H1 (cell line): ENCODE results near the gene PRSS12.

Source experiments
- CHD1 ChIP-seq: IDR thresholded peaks from 2 replicates; pipeline ENCODE4 v1.6.1; 2012; ENCODE audit warnings: low read depth, low read length, improper control_type of control experiment
- CHD2 ChIP-seq: IDR thresholded peaks from 2 replicates; pipeline ENCODE4 v1.6.1; 2012; ENCODE audit warnings: low read length, improper control_type of control experiment
- CTBP2 ChIP-seq: IDR thresholded peaks from 2 replicates; pipeline ENCODE4 v1.7.0; 2011; ENCODE audit warnings: borderline replicate concordance, mild to moderate bottlenecking, moderate library complexity, mixed read lengths, low read length; ENCODE audit not compliant: insufficient read depth, insufficient read length
- EP300 ChIP-seq, 2 experiments: IDR thresholded peaks; 1 replicate in 1 of 2; 2 replicates in 1 of 2; pipeline ENCODE4 v1.6.1; 2011 to 2012; ENCODE audit warnings: low read depth in 2 of 2, low read length in 2 of 2, mild to moderate bottlenecking in 2 of 2, borderline replicate concordance in 1 of 2, inconsistent platforms in 1 of 2, moderate library complexity in 1 of 2
- EZH2 ChIP-seq: fragments of 200-600 bp; sonication (generic); IDR thresholded peaks from 2 replicates; pipeline ENCODE4 v1.7.1; 2012; ENCODE audit warnings: low read depth, mild to moderate bottlenecking, moderate library complexity, low read length, inconsistent platforms; ENCODE audit not compliant: severe bottlenecking
- GTF2F1 ChIP-seq: IDR thresholded peaks from 2 replicates; pipeline ENCODE4 v1.6.1; 2012; ENCODE audit warnings: low read depth, low read length, improper control_type of control experiment, borderline replicate concordance
- NANOG ChIP-seq: IDR thresholded peaks from 2 replicates; pipeline ENCODE4 v1.6.1; 2011; ENCODE audit warnings: low read length, low read depth, mild to moderate bottlenecking, inconsistent platforms; ENCODE audit not compliant: insufficient read depth, poor library complexity, severe bottlenecking
- POLR2AphosphoS5 ChIP-seq: IDR thresholded peaks from 2 replicates; pipeline ENCODE4 v1.6.1; 2011; ENCODE audit warnings: low read depth, low read length
- POU5F1 ChIP-seq: IDR thresholded peaks from 2 replicates; pipeline ENCODE4 v1.6.1; 2011; ENCODE audit warnings: low read depth, mild to moderate bottlenecking, low read length, moderate library complexity
- SP1 ChIP-seq: IDR thresholded peaks from 2 replicates; pipeline ENCODE4 v1.6.1; 2011; ENCODE audit warnings: low read depth, low read length
- YY1 ChIP-seq: IDR thresholded peaks from 2 replicates; pipeline ENCODE4 v1.6.1; 2011; ENCODE audit warnings: low read depth, mild to moderate bottlenecking, low read length
- ZNF274 ChIP-seq: IDR thresholded peaks from 2 replicates; pipeline ENCODE4 v1.7.0; 2012; ENCODE audit warnings: low read length, borderline replicate concordance; ENCODE audit errors: extremely low read depth
- TF ChIP-seq, protein P1 (sequence below), 3 experiments: IDR thresholded peaks; 1 replicate in 2 of 3; 2 replicates in 1 of 3; pipeline versions ENCODE4 v1.5.1 to v1.6.1; 2011; ENCODE audit warnings: low read length in 3 of 3, mild to moderate bottlenecking in 3 of 3, inconsistent platforms in 2 of 3, low read depth in 1 of 3, moderate library complexity in 1 of 3; ENCODE audit not compliant: insufficient read depth in 1 of 3; ENCODE audit errors: control extremely low read depth in 1 of 3
- TF ChIP-seq, protein P2 (sequence below): IDR thresholded peaks from 2 replicates; pipeline ENCODE4 v1.6.1; 2012; ENCODE audit warnings: inconsistent platforms

DNA sequence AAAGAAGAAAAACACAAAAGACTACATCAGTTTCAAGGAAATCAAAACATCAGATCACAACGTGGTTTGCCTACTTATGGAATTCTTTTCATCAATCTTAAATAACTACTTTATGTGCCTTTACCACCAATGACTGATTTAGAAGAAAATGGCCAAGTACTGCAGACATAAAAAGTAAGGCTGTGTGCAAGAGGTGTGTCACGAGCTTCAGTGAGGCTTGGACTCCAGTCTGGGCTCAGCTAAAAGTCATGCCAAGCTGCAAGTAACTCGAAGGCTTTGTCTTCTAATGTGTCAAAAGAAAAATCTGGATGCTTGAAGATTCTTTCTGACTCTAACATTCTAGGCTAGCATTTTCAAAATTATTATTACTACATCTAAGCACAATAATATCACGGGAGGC is 17.0 kb downstream of the PRSS12 start:
- TF ChIP-seq GTF2F1 (no peak), NANOG (no peak), EP300 (IDR thresholded peaks at IDR 0.05; ENCODE audit: borderline replicate concordance in 1 of 2, low read depth in 2 of 2, low read length in 2 of 2) (no peak), CHD2 (no peak), CHD1 (no peak), YY1 (no peak), SP1 (no peak), POLR2AphosphoS5 (no peak), POU5F1 (no peak), EZH2 (no peak), CTBP2 (no peak), ZNF274 (no peak)
- TF ChIP-seq, protein P1, sequence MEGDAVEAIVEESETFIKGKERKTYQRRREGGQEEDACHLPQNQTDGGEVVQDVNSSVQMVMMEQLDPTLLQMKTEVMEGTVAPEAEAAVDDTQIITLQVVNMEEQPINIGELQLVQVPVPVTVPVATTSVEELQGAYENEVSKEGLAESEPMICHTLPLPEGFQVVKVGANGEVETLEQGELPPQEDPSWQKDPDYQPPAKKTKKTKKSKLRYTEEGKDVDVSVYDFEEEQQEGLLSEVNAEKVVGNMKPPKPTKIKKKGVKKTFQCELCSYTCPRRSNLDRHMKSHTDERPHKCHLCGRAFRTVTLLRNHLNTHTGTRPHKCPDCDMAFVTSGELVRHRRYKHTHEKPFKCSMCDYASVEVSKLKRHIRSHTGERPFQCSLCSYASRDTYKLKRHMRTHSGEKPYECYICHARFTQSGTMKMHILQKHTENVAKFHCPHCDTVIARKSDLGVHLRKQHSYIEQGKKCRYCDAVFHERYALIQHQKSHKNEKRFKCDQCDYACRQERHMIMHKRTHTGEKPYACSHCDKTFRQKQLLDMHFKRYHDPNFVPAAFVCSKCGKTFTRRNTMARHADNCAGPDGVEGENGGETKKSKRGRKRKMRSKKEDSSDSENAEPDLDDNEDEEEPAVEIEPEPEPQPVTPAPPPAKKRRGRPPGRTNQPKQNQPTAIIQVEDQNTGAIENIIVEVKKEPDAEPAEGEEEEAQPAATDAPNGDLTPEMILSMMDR (IDR thresholded peaks at IDR 0.05; ENCODE audit: control extremely low read depth in 1 of 3, insufficient read depth in 1 of 3, low read depth in 1 of 3, low read length in 3 of 3) = no peak
- TF ChIP-seq, protein P2, sequence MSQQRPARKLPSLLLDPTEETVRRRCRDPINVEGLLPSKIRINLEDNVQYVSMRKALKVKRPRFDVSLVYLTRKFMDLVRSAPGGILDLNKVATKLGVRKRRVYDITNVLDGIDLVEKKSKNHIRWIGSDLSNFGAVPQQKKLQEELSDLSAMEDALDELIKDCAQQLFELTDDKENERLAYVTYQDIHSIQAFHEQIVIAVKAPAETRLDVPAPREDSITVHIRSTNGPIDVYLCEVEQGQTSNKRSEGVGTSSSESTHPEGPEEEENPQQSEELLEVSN = no peak
